ENCODE measurements around the gene AFG1L.
"Not testable (repeated sequence)": the region's sequence is repeated elsewhere in the genome, so short reads cannot be mapped to it uniquely, and the experiment has no call there.

AFG1L gene

DNA sequence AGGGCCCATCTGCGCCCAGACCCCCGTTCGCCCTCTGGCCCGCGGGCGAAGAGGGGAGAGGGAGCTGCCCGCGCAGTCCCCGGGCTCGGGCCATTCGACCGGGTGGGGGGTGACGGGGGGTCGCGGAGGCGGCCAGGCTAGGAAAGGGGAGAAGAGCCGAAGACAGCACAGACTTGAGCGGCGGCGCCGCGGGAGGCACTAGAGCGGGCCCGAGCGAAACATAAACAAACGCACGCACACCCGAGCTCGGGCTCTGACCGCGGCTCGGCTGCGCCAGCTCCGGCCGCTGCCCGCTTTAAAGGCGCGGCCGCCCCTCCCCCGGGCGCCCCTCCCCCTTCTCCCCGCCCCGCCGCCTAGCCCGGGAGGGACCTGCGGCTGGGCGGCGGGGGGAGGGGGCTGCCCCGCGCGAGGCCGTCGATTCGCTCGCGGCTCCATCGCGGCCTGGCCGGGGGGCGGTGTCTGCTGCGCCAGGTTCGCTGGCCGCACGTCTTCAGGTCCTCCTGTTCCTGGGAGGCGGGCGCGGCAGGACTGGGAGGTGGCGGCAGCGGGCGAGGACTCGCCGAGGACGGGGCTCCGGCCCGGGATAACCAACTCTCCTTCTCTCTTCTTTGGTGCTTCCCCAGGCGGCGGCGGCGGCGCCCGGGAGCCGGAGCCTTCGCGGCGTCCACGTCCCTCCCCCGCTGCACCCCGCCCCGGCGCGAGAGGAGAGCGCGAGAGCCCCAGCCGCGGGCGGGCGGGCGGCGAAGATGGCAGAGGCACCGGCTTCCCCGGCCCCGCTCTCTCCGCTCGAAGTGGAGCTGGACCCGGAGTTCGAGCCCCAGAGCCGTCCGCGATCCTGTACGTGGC lies 265.8 kb downstream of the AFG1L start, which contains the start of gene FOXO3:
Gene FOXO3 (plus strand): TSS at position 455 of the 846 bp plus-strand sequence. CDS start 292 bp downstream, at position 747.
- peak; percentile 52 for DNase-seq

DNA sequence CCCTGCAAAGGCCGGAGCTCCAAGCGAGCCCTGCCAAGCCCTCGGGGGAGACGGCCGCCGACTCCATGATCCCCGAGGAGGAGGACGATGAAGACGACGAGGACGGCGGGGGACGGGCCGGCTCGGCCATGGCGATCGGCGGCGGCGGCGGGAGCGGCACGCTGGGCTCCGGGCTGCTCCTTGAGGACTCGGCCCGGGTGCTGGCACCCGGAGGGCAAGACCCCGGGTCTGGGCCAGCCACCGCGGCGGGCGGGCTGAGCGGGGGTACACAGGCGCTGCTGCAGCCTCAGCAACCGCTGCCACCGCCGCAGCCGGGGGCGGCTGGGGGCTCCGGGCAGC lies 266.4 kb downstream of the AFG1L start:
- not testable (repeated sequence) for DNase-seq

DNA sequence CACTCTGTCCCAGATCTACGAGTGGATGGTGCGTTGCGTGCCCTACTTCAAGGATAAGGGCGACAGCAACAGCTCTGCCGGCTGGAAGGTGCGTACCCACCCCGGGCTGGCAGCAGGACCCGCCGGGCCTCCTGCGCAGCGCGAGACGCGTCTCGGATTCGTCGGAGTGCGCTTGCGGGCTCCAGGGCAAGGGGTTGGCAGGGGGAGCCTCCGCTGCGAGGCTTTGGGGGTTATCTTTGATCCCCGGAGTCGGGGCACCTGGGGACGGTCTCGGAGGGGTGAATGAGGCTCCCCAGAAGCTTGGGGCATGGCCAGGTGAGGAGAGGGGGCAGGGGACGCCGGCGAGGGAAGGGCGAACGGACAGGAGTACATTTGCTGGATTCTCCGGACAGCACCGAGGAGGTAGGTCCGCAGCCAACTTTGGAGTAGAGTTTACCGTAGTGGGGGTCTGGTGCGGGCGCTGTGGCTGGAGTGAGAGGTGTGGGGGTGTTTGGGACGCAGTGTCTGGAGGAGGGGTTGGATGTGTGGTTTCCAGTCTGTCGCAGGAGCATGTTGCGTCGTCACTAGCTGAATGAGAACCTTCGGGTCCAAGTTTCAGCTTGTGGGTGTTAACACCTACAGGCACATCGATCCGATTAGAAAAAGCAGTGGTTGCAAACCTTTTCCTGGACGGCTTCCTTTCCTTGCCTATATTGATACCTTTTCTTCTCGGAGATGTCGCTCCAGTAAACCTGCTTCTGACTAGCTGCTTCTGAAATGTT lies 267.1 kb downstream of the AFG1L start:
- no peak for DNase-seq

DNA sequence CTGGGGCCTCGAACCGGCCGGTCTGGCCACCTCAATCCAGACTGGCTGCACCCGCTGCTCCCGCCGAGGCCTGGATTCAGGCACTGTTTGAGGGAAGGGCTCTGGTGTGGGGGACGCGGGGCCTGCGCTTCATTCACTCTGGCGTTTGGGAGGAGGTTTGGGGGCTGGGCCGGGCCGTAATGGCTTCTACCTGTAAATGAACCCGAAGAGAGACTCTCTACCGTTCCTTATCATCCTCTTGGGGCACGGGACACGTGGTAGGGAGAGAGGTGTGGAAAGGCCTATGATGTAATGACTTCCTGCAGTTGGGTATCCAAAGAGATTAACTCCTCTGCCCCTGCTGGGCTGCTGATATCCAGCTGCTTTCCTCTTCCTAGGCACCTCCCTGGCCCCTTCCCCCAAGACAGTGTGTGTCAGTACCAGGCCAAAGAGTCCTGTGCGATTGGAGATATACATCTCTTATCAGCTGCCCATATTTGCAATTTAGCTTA lies 267.7 kb downstream of the AFG1L start:
- no peak for DNase-seq

DNA sequence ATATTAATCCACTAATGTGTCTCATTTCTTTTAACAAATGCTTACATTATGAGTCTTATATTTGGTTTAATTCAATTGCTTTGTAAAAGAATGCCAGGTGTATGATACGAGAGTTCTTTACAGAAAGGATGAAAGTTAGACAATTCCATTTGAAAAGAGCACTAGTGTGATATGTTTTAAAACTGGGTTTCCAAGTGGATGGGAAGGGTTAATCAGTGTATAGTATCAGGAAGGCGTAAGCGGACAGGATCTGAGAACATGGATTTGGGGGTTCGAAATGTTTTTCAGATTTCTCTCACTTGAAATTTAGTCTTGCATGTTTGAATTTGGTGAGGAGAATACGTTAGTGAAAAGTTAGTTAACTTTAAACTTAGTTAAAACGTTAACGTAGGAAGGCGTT lies 268.4 kb downstream of the AFG1L start:
- DNase-seq: no peak

DNA sequence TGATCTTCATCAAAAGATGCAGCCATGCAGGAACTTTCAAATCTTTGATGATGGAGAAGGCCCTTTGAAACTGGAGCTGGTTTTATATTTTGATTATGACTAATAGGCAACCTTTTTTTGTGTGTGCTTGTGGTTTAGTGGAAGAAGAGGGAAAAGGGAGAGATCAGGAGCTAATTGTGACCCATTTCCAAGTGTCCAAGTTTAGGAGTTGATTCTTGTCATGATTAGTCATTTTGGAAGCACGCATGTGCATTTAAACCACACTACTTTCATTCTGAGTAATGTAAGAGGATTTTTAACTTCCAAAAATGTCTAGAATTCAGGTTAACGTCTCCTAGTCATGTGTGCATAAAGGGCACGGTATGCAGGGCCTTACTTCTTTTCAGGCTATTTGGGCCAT lies 269.3 kb downstream of the AFG1L start:
- DNase-seq: no peak

DNA sequence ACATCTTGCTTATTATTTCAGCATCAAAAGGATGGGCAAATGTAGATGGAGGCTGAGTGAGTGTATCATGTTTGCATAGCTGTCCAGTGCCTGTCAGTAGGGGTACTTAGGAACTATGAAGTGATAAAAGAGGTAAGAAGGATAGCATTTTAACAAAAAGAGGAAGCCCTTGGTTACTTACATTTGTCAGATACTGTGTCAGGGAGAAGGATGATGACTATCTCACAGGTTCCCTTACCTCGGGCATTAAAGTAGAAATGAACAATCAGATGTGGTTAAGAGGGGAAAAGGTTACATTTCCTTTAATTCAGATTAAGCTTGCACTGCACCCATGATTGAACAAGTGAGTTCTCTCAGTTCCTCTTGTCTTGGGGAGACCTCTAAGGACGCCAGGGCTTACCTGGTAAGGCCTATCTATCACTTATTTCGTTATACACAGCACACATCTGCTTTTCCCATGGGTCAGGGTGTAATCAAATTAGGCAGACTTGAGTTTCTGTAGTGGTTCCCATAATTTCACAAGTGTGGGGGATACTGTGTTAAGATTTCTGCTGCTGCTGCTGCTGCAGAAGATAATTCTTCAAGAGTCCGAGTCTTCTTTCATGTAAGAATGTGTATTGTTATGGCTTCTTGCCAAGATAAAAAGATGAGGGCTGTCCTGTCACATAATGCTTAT lies 270.4 kb downstream of the AFG1L start:
- no peak for DNase-seq

DNA sequence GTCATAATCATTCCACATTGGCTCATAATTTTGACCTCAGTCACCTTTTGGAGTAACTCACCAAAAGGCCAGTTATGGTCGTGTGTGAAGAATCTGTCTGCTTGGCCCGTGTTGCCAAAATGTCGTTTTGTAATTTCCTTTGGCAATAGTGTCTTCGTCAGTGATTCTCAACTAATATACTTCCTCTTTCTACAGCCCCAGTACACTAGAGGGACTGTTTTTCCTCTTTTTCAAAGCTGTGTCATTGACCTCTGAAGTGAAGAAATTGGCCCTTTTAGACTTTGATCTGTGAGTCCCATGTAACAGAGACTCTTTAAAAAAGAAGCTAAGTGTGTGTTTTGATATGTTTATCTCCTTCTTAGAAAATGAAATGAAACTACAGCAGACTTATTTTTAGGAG lies 271.0 kb downstream of the AFG1L start:
- DNase-seq: no peak

DNA sequence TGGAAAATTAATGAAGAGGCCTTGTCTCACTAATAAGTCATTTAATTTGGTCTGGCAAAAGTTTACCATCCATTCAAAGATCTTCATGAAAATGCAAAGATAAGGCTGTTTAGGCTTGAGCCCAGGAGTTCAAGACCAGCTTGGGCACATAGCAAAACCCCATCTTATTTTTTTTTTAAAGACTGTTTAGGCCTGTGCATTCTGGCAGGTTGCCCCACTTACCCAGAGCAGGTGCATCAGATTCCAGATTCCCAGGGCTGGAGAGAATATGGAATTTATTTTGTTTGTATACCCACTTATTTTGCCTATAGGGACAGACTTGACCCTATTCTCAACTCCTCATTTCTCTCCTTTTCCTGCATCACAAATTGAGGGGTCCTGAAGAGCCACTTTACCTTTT lies 271.6 kb downstream of the AFG1L start:
- no peak for DNase-seq

DNA sequence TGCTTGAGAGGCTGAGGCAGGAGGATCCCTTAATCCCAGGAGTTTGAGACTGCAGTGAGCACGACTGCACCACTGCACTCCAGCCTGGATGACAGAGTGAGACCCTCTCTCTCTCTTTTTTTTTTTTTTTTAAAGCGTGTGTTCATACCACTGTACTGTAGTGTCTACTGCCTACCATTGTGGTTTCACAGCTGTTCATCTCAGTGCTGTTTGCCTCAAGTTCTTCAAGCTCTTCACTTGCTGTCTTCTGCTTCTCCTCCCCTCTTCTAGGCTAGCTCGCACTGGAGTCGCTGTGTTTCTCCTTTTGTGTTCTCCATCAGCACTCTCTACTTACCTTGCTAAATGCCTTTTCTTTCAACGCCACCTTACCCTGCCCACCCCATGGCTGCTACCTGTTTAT lies 273.2 kb downstream of the AFG1L start:
- no peak for DNase-seq

DNA sequence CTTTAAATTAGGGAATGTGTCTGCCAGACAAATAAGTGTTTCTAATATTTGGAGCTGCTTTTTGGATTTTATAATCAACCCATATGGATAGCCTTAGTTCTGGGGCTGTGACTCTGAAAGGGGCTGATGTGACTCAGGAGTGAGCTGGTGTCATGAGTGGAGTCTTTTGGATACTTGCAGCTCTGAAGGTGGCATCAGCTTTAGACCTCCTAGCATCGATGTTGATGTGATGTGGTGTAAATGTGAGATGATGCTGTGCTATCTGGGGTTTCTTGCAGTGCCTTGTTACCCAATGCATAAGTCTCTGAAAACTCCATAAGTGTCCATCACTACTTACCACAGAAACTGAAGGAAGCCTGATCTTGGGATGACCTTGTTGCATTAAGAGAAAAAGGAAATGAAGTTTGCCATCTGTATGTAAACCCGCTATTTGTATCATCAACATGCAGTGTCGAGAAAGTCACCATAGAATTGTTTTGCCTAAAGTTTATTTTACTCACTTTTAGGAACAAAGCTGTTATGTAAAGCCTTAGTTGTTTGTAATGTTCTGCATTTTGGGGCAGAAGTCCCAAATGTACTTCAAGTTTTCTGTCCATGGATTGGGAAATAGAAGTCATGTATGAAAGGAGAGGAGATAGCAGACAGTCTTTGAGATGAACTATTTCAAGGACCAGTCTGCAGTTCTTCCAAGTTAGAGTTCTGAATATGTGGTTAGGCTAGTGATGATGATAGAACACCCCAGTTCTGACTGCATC lies 273.9 kb downstream of the AFG1L start:
- DNase-seq: no peak

DNA sequence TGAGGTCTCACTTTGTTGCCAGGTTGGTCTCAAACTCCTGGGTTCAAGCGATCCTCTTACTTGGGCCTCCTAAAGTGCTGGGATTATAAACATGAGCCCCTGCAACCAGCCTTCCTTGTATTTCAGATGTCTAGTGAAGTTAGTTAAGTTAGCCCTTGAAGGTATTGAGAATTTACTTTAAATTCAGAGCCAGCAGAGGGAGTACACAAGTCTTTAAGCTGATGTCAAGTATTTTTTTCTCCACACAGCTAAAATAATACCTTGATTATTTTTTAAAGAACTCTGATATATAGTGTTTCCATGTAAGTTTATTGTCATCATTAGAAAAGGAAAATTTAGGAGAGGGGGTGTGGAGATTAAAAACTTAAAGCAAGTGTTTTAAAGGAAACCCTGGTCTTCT lies 275.7 kb downstream of the AFG1L start:
- DNase-seq: no peak

DNA sequence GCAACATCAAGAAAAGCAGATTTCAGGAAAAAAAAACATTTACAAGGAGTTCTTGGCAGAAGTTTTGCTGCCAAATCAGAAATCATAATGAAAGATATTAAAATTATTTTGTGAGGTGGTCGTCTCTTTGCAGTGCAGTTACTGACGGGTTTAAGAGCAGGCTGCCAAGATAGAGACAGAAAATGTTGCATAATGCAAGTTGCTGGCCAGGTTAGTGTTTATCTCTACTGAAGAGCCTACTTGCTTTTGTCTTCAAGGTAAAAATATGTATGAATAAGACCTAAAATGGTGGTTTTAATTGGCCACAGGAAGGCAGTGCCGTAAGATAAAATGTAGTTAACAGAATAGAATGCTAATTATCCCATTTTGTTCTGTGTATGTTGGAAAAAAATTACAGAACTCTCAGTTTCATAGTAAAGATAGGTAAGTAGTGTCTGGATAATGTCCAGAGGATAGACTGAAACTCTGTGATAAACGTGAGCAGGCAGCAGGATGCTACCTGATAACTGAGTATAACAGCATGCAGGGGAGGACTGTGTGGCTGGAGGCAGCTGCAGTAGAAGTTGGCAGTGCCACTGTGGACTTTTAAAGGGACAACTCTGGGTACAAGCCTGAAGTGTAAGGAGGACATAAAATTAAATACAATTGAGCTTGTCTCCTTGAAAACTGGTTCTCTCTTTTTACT lies 279.7 kb downstream of the AFG1L start:
- no peak for DNase-seq

Measured in stimulated activated CD4-positive, alpha-beta T cell treated with anti-CD3 and anti-CD28 coated beads, Interleukin-12 subunit alpha, Interleukin-12 subunit beta, amount 100 ng/mL, for 4 hours (primary cell).